HepG2 (cell line): ENCODE data around the gene SEC62. TPM values are rescaled to one million over a fixed set of nuclear protein-coding genes. Genes with fewer than 3 reads are reported as not detected.

Experiments used
- ATRX ChIP-seq: sonication (generic); formaldehyde crosslinking; IDR thresholded peaks from 2 replicates; pipeline ENCODE4 v1.4.0; 2020; ENCODE audit warnings: missing genetic modification reagents, borderline replicate concordance
- CENPT ChIP-seq: sonication (generic); formaldehyde crosslinking; IDR thresholded peaks from 2 replicates; pipeline ENCODE4 v1.8.0; 2022; ENCODE audit warnings: low read depth, mild to moderate bottlenecking, moderate library complexity, missing genetic modification reagents
- GATAD1 ChIP-seq: IDR thresholded peaks from 2 replicates; pipeline ENCODE4 v1.6.1; 2016; ENCODE audit warnings: missing genetic modification reagents, missing compliant biosample characterization
- IRX3 ChIP-seq: sonication (generic); formaldehyde crosslinking; IDR thresholded peaks from 2 replicates; pipeline ENCODE4 v1.8.1; 2023; ENCODE audit warnings: mild to moderate bottlenecking, low read depth, missing genetic modification reagents, borderline replicate concordance
- MAF1 ChIP-seq: sonication (generic); formaldehyde crosslinking; IDR thresholded peaks from 2 replicates; pipeline ENCODE4 v1.5.0; 2020; ENCODE audit warnings: missing genetic modification reagents, borderline replicate concordance
- NFE2 ChIP-seq: sonication (generic); formaldehyde crosslinking; IDR thresholded peaks from 2 replicates; pipeline ENCODE4 v1.4.0; 2020; ENCODE audit warnings: missing genetic modification reagents
- NKX3-1 ChIP-seq: sonication (generic); formaldehyde crosslinking; IDR thresholded peaks from 2 replicates; pipeline ENCODE4 v1.5.0; 2020; ENCODE audit warnings: missing genetic modification reagents
- NRL ChIP-seq: sonication (generic); formaldehyde crosslinking; IDR thresholded peaks from 2 replicates; pipeline ENCODE4 v1.5.0; 2020; ENCODE audit warnings: missing genetic modification reagents, mild to moderate bottlenecking, moderate library complexity, borderline replicate concordance
- PAX8 ChIP-seq: sonication (generic); formaldehyde crosslinking; IDR thresholded peaks from 2 replicates; pipeline ENCODE4 v1.8.0; 2022; ENCODE audit warnings: mild to moderate bottlenecking, missing genetic modification reagents, borderline replicate concordance
- PAXIP1 ChIP-seq: sonication (generic); formaldehyde crosslinking; conservative IDR thresholded peaks from 2 replicates; pipeline ENCODE4 v1.4.0; 2020; ENCODE audit warnings: mild to moderate bottlenecking, missing genetic modification reagents, moderate library complexity
- THAP9 ChIP-seq: sonication (generic); formaldehyde crosslinking; IDR thresholded peaks from 2 replicates; pipeline ENCODE4; 2020; ENCODE audit warnings: missing genetic modification reagents, mild to moderate bottlenecking, borderline replicate concordance
- XRCC5 ChIP-seq: fragments of 200-400 bp; formaldehyde crosslinking; optimal IDR thresholded peaks from 2 replicates; pipeline ENCODE3; 2017; ENCODE audit warnings: mild to moderate bottlenecking, low read length
- ZMAT3 ChIP-seq: sonication (generic); formaldehyde crosslinking; conservative IDR thresholded peaks from 2 replicates; pipeline ENCODE4 v1.7.0; 2021; ENCODE audit warnings: missing genetic modification reagents
- ZNF136 ChIP-seq: sonication (generic); formaldehyde crosslinking; IDR thresholded peaks from 2 replicates; pipeline ENCODE4 v1.8.1; 2022; ENCODE audit warnings: low read depth, mild to moderate bottlenecking, moderate library complexity, missing genetic modification reagents
- ZNF143 ChIP-seq: sonication (generic); formaldehyde crosslinking; IDR thresholded peaks from 2 replicates; pipeline ENCODE4 v1.4.0; 2020; ENCODE audit warnings: missing genetic modification reagents
- ZNF333 ChIP-seq: sonication (generic); formaldehyde crosslinking; IDR thresholded peaks from 2 replicates; pipeline ENCODE4 v1.4.0; 2020; ENCODE audit warnings: mild to moderate bottlenecking, missing genetic modification reagents, borderline replicate concordance
- ZNF446 ChIP-seq: sonication (generic); formaldehyde crosslinking; IDR thresholded peaks from 2 replicates; pipeline ENCODE4 v1.5.0; 2020; ENCODE audit warnings: mild to moderate bottlenecking, missing genetic modification reagents
- ZNF672 ChIP-seq: sonication (generic); formaldehyde crosslinking; IDR thresholded peaks from 2 replicates; pipeline ENCODE4 v1.8.1; 2022; ENCODE audit warnings: missing genetic modification reagents
- ZNF709 ChIP-seq: sonication (generic); formaldehyde crosslinking; IDR thresholded peaks from 2 replicates; pipeline ENCODE4 v1.5.0; 2020; ENCODE audit warnings: mild to moderate bottlenecking, missing genetic modification reagents
- ZNF766 ChIP-seq: sonication (generic); formaldehyde crosslinking; IDR thresholded peaks from 2 replicates; pipeline ENCODE4 v1.5.0; 2020; ENCODE audit warnings: missing genetic modification reagents, borderline replicate concordance
- polyA plus RNA-seq, 8 experiments: library from polyadenylated mRNA; depleted of rRNA in 3 of 8; stranded (reverse) in 7 of 8; unstranded in 1 of 8; fragments of >200 nt; fragmentation: Illumina TruSeq in 4 of 8; extraction: Trizol in 4 of 8; gene quantifications; 2 replicates each; pipeline versions ENCODE4 v1.2.1 to v1.2.3, GENCODE V29; 2011 to 2016; ENCODE audit warnings: low read depth in 4 of 8, missing spikeins in 1 of 8, mixed read lengths in 1 of 8; ENCODE audit not compliant: insufficient read depth in 1 of 8
- total RNA-seq, 5 experiments: library from RNA; depleted of rRNA; stranded (reverse); fragments of >200 nt; fragmentation: Illumina TruSeq; extraction: Trizol; gene quantifications; 2 replicates each; pipeline ENCODE4 v1.2.3, GENCODE V29; 2016; ENCODE audit warnings: low read depth in 1 of 5
- TF ChIP-seq, protein P1 (sequence below): sonication (generic); formaldehyde crosslinking; conservative IDR thresholded peaks from 2 replicates; pipeline ENCODE4 v1.8.0; 2022; ENCODE audit warnings: missing genetic modification reagents

SEC62 gene
- total and polyA plus RNA-seq, 2 of the 13 experiments (the other 11 are each of a cell fraction or from before 2014, with no cell fraction given) = 54.0 to 68.7 TPM

DNA sequence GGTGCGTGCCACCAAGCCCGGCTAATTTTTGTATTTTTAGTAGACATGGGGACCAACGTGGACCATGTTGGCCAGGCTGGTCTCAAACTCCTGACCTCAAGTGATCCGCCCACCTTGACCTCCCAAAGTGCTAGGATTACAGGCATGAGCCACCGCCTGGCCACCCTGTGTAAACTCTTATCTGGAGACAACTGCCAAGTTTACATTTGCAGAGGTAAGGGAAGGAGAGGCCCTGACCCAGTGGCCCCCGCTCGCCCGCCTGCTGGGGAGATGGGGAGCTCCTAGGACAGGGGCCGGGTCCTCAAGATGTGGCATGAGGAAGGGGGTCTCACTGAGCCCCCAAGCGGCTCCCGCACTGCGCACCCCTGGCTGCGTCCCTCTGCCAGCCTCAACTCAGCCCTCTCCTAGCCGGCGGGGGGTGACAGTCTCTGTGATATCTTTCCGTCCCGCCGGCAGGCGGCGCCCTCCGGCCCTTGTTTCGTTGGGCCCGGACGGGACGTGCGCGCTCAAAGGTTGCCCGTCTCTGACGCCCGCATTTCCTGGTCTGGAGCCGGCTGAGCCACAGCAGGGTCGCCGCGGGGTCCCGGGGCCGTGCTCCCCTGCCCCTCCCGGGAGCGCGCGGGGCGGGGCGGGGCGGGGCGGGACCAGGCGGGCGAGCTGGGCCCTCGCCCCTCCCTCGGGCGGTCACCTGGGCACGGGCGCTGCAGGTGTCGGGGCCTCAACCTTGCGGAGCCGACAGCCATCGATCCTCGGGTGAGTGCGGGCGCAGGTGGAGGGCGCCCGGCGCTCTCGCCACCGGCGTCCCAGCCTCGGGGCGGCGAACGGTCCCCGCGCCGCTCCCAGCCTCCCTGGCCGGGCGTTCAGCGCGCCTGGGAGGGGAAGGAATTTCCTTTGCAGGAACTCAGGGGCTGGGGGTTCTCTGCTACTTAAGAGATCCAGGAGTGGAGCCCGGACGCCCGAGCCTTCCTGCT is 71.1 kb downstream of the SEC62 start, which contains the start of gene GPR160 (continued):
- TF ChIP-seq ZMAT3 (CRISPR knock-in tag) (no peak), ZNF136 (peak; percentile 60; the same call in 1 of the 2 replicates), ZNF446 (CRISPR knock-in tag) (peak; percentile 82; the same call in 1 of the 2 replicates), PAXIP1 (peak; percentile 51), PAX8 (CRISPR knock-in tag) (0 out of 2 replicates have a peak, but pooled peaks have one; percentile 77), ZNF672 (CRISPR knock-in tag) (no peak), CENPT (peak; percentile 42; the same call in 1 of the 2 replicates), MAF1 (CRISPR knock-in tag) (no peak), THAP9 (CRISPR knock-in tag) (no peak), ZNF709 (no peak; the same call in 1 of the 2 replicates), NFE2 (CRISPR knock-in tag) (no peak), ZNF143 (no peak), ZNF766 (CRISPR knock-in tag) (peak; percentile 14; the same call in 1 of the 2 replicates), IRX3 (CRISPR knock-in tag) (no peak; the same call in 1 of the 2 replicates), ZNF333 (CRISPR knock-in tag) (no peak), NKX3-1 (CRISPR knock-in tag) (peak; percentile 15; the same call in 1 of the 2 replicates), NRL (CRISPR knock-in tag) (no peak), XRCC5 (peak; percentile 65), GATAD1 (CRISPR knock-in tag) (0 out of 2 replicates have a peak, but pooled peaks have one; percentile 34), ATRX (CRISPR knock-in tag) (no peak)
- TF ChIP-seq, protein P1, sequence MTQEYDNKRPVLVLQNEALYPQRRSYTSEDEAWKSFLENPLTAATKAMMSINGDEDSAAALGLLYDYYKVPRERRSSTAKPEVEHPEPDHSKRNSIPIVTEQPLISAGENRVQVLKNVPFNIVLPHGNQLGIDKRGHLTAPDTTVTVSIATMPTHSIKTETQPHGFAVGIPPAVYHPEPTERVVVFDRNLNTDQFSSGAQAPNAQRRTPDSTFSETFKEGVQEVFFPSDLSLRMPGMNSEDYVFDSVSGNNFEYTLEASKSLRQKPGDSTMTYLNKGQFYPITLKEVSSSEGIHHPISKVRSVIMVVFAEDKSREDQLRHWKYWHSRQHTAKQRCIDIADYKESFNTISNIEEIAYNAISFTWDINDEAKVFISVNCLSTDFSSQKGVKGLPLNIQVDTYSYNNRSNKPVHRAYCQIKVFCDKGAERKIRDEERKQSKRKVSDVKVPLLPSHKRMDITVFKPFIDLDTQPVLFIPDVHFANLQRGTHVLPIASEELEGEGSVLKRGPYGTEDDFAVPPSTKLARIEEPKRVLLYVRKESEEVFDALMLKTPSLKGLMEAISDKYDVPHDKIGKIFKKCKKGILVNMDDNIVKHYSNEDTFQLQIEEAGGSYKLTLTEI (CRISPR knock-in tag) = no peak
